OCI-LY3 (cell line): ENCODE data around the gene GNAI1.

Source experiments
- H2AFZ ChIP-seq: fragments of 200-600, 300-600 bp; shearing (Covaris generic); 2 replicates; pipeline ENCODE4 v1.6.0; 2014; ENCODE audit warnings: antibody characterized with exemption, low read depth, low read length
- H3K27ac ChIP-seq: fragments of 200-600, 300-600 bp; sonication (generic); 2 replicates; pipeline ENCODE4 v1.5.1; 2014; ENCODE audit warnings: mild to moderate bottlenecking, low read length, moderate library complexity, mixed read lengths
- H3K27me3 ChIP-seq: fragments of 200-600, 300-600 bp; sonication (generic); 2 replicates; pipeline ENCODE4 v1.6.1; 2014; ENCODE audit warnings: low read depth, low read length, mixed read lengths
- H3K36me3 ChIP-seq: fragments of 200-600, 300-600 bp; sonication (generic); replicated peaks from 2 replicates; pipeline ENCODE3; 2014; ENCODE audit warnings: low read depth, low read length, mixed read lengths
- H3K4me1 ChIP-seq: fragments of 300-600, 200-600 bp; sonication (generic); 2 replicates; pipeline ENCODE4 v1.6.1; 2014; ENCODE audit warnings: low read length, mixed read lengths
- H3K4me2 ChIP-seq: fragments of 200-600, 300-600 bp; sonication (generic); 2 replicates; pipeline ENCODE4 v1.6.1; 2014; ENCODE audit warnings: low read length, mixed read lengths
- H3K4me3 ChIP-seq: fragments of 300-600, 200-600 bp; sonication (generic); 2 replicates; pipeline ENCODE4 v1.5.1; 2014; ENCODE audit warnings: antibody characterized with exemption, mild to moderate bottlenecking, low read length, moderate library complexity
- H3K79me2 ChIP-seq: fragments of 300-600, 200-600 bp; shearing (Covaris generic); 2 replicates; pipeline ENCODE4 v1.6.1; 2014; ENCODE audit warnings: mild to moderate bottlenecking, low read length, mixed read lengths
- H3K9ac ChIP-seq: fragments of 300-600, 200-600 bp; shearing (Covaris generic); 2 replicates; pipeline ENCODE4 v1.6.0; 2014; ENCODE audit warnings: mild to moderate bottlenecking, low read length, moderate library complexity
- H3K9me3 ChIP-seq: fragments of 200-600, 300-600 bp; shearing (Covaris generic); 2 replicates; pipeline ENCODE4 v1.6.1; 2014; ENCODE audit warnings: low read length, mixed read lengths; ENCODE audit not compliant: insufficient read depth
- H4K20me1 ChIP-seq: fragments of 200-600, 300-600 bp; sonication (generic); 2 replicates; pipeline ENCODE4 v1.6.1; 2016; ENCODE audit warnings: low read length, mixed read lengths; ENCODE audit not compliant: insufficient read depth
- CTCF ChIP-seq: fragments of 200-600, 300-600 bp; sonication (generic); IDR thresholded peaks from 2 replicates; pipeline ENCODE4 v1.5.1; 2014; ENCODE audit warnings: antibody characterized with exemption, low read length, low read depth
- EZH2phosphoT487 ChIP-seq: fragments of 200-600 bp; shearing (Covaris generic); IDR thresholded peaks from 2 replicates; pipeline ENCODE4 v1.6.1; 2018; ENCODE audit warnings: antibody characterized with exemption, mixed run types, low read depth

GNAI1 gene

GRCh38 chr7:80184693-80185092, 50.1 kb downstream of the GNAI1 start:
- no peaks in the 10 kb centered on the region for H4K20me1 ChIP-seq
- no peak overlapping the region for H3K9ac ChIP-seq
- no peak overlapping the region for H3K27ac ChIP-seq
- H3K9me3 ChIP-seq: no peaks in the 10 kb centered on the region
- no peak overlapping the region for H3K4me2 ChIP-seq
- H3K27me3 ChIP-seq: no peaks in the 10 kb centered on the region
- no peak overlapping the region for H3K4me3 ChIP-seq
- TF ChIP-seq CTCF (no peak), EZH2phosphoT487 (no peak)
- H3K36me3 ChIP-seq: no peaks in the 10 kb centered on the region
- no peaks in the 10 kb centered on the region for H3K79me2 ChIP-seq
- no peaks in the 10 kb centered on the region for H3K4me1 ChIP-seq
- H2AFZ ChIP-seq: no peak overlapping the region

- no peaks in the 10 kb centered on the region for H3K79me2 ChIP-seq
- H3K4me2 ChIP-seq: no peak overlapping the region
- H3K9ac ChIP-seq: no peak overlapping the region
- no peaks in the 10 kb centered on the region for H3K27me3 ChIP-seq
- H3K9me3 ChIP-seq: no peaks in the 10 kb centered on the region
- no peaks in the 10 kb centered on the region for H4K20me1 ChIP-seq
- no peak for TF ChIP-seq EZH2phosphoT487
- no peak for TF ChIP-seq CTCF
- no peaks in the 10 kb centered on the region for H3K4me1 ChIP-seq
- no peak overlapping the region for H3K27ac ChIP-seq
- H3K36me3 ChIP-seq: no peaks in the 10 kb centered on the region
- no peak overlapping the region for H2AFZ ChIP-seq
- no peak overlapping the region for H3K4me3 ChIP-seq
Observed at GRCh38 chr7:80185571-80185970, 50.9 kb downstream of the GNAI1 start.

DNA sequence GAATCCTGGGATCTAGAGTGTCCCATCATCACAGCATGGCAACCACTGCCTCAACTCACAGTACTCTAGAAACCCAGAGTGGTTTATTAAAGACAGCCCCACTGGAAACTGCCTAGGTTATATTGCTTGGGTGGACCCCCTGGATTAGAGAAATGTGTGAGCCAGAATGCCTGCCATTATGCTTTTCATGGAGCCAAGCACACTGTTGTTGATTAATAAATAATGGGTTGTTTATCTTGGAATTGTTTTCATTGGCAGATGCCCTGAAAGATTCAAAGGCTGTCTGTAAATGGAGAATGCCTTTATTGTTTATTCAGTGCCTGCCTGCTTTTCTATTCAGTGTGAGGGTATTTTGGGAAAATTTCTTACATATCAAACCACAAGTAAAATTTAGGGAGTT, 52.1 kb downstream of the GNAI1 start:
- no peak overlapping the region for H3K27ac ChIP-seq
- H4K20me1 ChIP-seq: no peaks in the 10 kb centered on the region
- H3K4me1 ChIP-seq: no peaks in the 10 kb centered on the region
- H3K9ac ChIP-seq: no peak overlapping the region
- H3K36me3 ChIP-seq: no peaks in the 10 kb centered on the region
- no peak overlapping the region for H3K4me2 ChIP-seq
- TF ChIP-seq EZH2phosphoT487 (no peak), CTCF (no peak)
- no peaks in the 10 kb centered on the region for H3K27me3 ChIP-seq
- no peak overlapping the region for H3K4me3 ChIP-seq
- no peaks in the 10 kb centered on the region for H3K79me2 ChIP-seq
- H3K9me3 ChIP-seq: no peaks in the 10 kb centered on the region
- H2AFZ ChIP-seq: no peak overlapping the region

DNA sequence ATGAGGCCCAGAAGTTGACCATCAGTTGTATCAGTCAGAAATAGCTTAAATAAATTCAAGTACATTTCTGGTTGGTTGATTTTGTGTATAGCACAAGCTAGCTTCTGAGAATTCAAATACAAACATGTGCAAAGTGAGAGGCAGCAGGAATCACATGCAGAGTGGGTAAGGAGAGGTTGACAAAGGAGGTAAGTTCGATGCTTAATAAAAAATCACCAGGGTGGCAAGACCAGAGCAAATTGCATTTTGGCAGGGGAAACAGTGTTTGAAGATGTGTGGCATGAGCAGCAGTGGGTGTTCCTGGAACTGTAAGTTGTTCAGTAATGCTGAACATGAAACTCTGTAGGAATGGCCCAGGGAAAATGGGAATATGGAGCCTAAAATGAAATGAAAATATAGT, 52.6 kb downstream of the GNAI1 start:
- H3K4me2 ChIP-seq: no peak overlapping the region
- TF ChIP-seq CTCF (no peak), EZH2phosphoT487 (no peak)
- no peaks in the 10 kb centered on the region for H3K79me2 ChIP-seq
- H3K9me3 ChIP-seq: no peaks in the 10 kb centered on the region
- no peak overlapping the region for H3K4me3 ChIP-seq
- H3K27me3 ChIP-seq: no peaks in the 10 kb centered on the region
- no peak overlapping the region for H3K27ac ChIP-seq
- no peak overlapping the region for H2AFZ ChIP-seq
- H3K4me1 ChIP-seq: no peaks in the 10 kb centered on the region
- no peaks in the 10 kb centered on the region for H4K20me1 ChIP-seq
- no peak overlapping the region for H3K9ac ChIP-seq
- no peaks in the 10 kb centered on the region for H3K36me3 ChIP-seq
